ENCODE data around the gene FBH1. TPM values are rescaled to one million over a fixed set of nuclear protein-coding genes. Genes with fewer than 3 reads are reported as not detected.
"Not testable (repeated sequence)": the region's sequence is repeated elsewhere in the genome, so short reads cannot be mapped to it uniquely, and the experiment has no call there.

The FBH1 gene
- total RNA-seq, 1 donor, result 93.7 TPM

GRCh38 chr10:5961405-5962100, 71.5 kb downstream of the FBH1 start:
- Histone ChIP-seq H3K27me3 (ENCODE audit: insufficient read depth, low read length) (no peaks in the 10 kb centered on the region), H3K36me3 (ENCODE audit: insufficient read depth, low read length) (no peaks in the 10 kb centered on the region), H3K4me3 (ENCODE audit: insufficient read depth, low read length) (no peak overlapping the region), H2AFZ (ENCODE audit: low read length) (no peak overlapping the region), H3K9me3 (ENCODE audit: low read depth, low read length) (no peaks in the 10 kb centered on the region), H3K4me2 (ENCODE audit: insufficient read depth, low read length) (no peak overlapping the region), H3K27ac (ENCODE audit: low read depth, low read length) (no peak overlapping the region), H4K20me1 (ENCODE audit: insufficient read depth, low read length) (no peaks in the 10 kb centered on the region), H3K79me2 (ENCODE audit: insufficient read depth, low read length) (no peaks in the 10 kb centered on the region), H3K4me1 (ENCODE audit: insufficient read depth, low read length) (no peaks in the 10 kb centered on the region)
- no peak for DNase-seq (ENCODE audit: insufficient read length, low spot score, missing footprints)
- TF ChIP-seq CTCF (IDR thresholded peaks at IDR 0.05; ENCODE audit: extremely low read depth, low read depth, low read length), result no peak

GRCh38 chr10:5962358-5962940, 72.4 kb downstream of the FBH1 start:
- H3K36me3 ChIP-seq (ENCODE audit: insufficient read depth, low read length); H3K4me3 ChIP-seq (ENCODE audit: insufficient read depth, low read length); H3K9me3 ChIP-seq (ENCODE audit: low read depth, low read length); H3K27ac ChIP-seq (ENCODE audit: low read depth, low read length); DNase-seq (ENCODE audit: insufficient read length, low spot score, missing footprints); H3K4me2 ChIP-seq (ENCODE audit: insufficient read depth, low read length); H4K20me1 ChIP-seq (ENCODE audit: insufficient read depth, low read length); H2AFZ ChIP-seq (ENCODE audit: low read length); H3K4me1 ChIP-seq (ENCODE audit: insufficient read depth, low read length); H3K27me3 ChIP-seq (ENCODE audit: insufficient read depth, low read length); H3K79me2 ChIP-seq (ENCODE audit: insufficient read depth, low read length): not testable (repeated sequence)

DNA sequence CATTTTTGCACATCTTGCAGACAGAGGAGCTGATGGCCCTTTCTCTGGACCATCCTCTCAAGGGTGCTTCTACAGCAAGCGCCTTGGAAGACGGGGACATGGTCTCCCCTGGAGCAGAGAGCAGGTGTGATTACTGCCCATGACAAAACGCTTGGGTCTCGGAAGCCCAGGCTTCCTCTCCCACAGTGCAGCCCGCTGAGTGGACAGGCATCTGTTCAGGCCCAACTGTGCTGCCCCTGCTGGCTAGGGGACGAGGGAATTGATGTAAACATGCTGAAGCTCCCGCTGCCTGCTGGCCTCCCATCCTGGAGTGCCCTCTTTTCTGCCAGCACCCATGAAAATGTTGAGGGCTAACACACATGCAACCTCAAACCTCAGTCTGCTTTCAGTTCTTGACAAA, 73.0 kb downstream of the FBH1 start:
- Histone ChIP-seq H4K20me1 (ENCODE audit: insufficient read depth, low read length) (no peaks in the 10 kb centered on the region), H3K36me3 (ENCODE audit: insufficient read depth, low read length) (no peaks in the 10 kb centered on the region), H2AFZ (ENCODE audit: low read length) (no peak overlapping the region), H3K27ac (ENCODE audit: low read depth, low read length) (no peak overlapping the region), H3K27me3 (ENCODE audit: insufficient read depth, low read length) (no peaks in the 10 kb centered on the region), H3K4me1 (ENCODE audit: insufficient read depth, low read length) (no peaks in the 10 kb centered on the region), H3K9me3 (ENCODE audit: low read depth, low read length) (no peaks in the 10 kb centered on the region), H3K4me2 (ENCODE audit: insufficient read depth, low read length) (no peak overlapping the region), H3K4me3 (ENCODE audit: insufficient read depth, low read length) (no peak overlapping the region), H3K79me2 (ENCODE audit: insufficient read depth, low read length) (no peaks in the 10 kb centered on the region)
- no peak for TF ChIP-seq CTCF (IDR thresholded peaks at IDR 0.05; ENCODE audit: extremely low read depth, low read depth, low read length)
- DNase-seq (ENCODE audit: insufficient read length, low spot score, missing footprints), result no peak

- Histone ChIP-seq H3K4me3 (ENCODE audit: insufficient read depth, low read length) (no peak overlapping the region), H3K9me3 (ENCODE audit: low read depth, low read length) (no peaks in the 10 kb centered on the region), H3K27me3 (ENCODE audit: insufficient read depth, low read length) (no peaks in the 10 kb centered on the region), H3K4me1 (ENCODE audit: insufficient read depth, low read length) (no peaks in the 10 kb centered on the region), H2AFZ (ENCODE audit: low read length) (no peak overlapping the region), H4K20me1 (ENCODE audit: insufficient read depth, low read length) (no peaks in the 10 kb centered on the region), H3K79me2 (ENCODE audit: insufficient read depth, low read length) (no peaks in the 10 kb centered on the region), H3K4me2 (ENCODE audit: insufficient read depth, low read length) (no peak overlapping the region), H3K36me3 (ENCODE audit: insufficient read depth, low read length) (no peaks in the 10 kb centered on the region), H3K27ac (ENCODE audit: low read depth, low read length) (no peak overlapping the region)
- no peak for TF ChIP-seq CTCF (IDR thresholded peaks at IDR 0.05; ENCODE audit: extremely low read depth, low read depth, low read length)
- no peak for DNase-seq (ENCODE audit: insufficient read length, low spot score, missing footprints)
Measured at GRCh38 chr10:5963591-5963990, 73.5 kb downstream of the FBH1 start.

Data from osteoblast (primary cell).